GM19455 (cell line): Measurements from ENCODE around the gene EPHB6.

Source experiments
- ATAC-seq: cut with Tn5 transposase; IDR thresholded peaks from one replicate; pipeline ENCODE4 v1.9.1; 2021; ENCODE audit not compliant: unreplicated experiment

Gene EPHB6

DNA sequence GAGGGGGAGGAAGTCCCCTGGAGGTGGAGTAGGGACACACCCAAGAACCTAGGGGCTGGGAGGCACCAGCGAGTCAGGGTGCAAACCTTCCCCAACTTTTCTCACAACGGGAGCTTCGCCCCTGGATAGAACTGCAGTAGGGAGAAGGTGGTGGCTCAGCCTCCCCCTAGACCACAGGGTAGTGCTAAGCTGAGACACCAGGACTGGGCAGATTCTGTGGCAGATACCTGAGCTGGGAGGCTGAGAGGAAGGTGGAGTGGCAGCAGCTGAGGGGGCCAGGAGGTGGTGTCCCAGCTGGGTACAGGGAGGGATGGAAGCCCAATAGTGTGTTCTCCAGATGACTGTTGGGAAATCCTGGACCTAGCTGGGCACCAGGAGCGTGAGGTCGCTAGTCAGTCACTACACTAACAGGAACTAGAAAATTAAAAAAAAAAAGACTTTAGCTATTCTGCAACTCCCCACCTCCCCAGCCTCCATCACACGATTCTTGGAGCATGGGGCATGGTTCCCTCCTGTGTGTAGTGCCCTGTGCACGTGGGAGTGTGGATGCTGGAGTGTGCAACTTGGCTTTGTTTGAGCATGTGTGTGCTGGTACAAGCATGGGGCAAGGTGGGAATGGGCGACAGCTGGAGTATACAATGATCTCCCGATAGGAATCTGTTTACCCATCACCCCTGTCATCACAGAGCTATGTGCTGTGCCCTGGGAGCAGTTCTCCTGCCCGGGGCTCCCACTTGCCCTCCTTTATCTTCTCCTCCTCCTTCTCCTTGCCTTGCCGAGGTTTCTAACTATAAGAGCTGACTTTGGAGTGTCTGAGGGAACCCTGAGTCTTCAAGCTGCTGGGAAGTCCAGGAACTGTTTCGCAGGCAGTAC lies 39.5 kb downstream of the EPHB6 start:
- ATAC-seq = no peak

GRCh38 chr7:142894985-142895593 lies 40.2 kb downstream of the EPHB6 start:
- no peak for ATAC-seq

DNA sequence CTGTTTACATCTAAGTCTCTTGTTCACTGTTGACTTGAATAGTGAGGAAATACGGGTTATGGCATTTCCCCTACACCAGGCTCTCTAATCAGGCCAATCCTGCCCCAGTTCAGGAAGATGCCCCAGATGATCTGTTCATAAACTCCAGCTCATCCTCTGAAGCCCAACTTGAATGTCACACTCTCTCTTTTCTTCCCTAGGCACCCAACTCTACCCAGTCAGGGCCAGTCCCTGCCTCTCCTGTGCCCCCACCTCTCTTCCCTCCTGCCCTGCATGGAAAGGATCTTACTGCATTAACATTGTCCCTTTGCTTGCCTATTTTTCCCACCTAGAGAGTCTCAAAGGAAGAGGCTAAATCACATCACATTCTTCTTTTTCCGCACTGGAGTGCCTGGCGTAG lies 41.3 kb downstream of the EPHB6 start:
- ATAC-seq = no peak

GRCh38 chr7:142896741-142897379 lies 42.0 kb downstream of the EPHB6 start:
- ATAC-seq = no peak

DNA sequence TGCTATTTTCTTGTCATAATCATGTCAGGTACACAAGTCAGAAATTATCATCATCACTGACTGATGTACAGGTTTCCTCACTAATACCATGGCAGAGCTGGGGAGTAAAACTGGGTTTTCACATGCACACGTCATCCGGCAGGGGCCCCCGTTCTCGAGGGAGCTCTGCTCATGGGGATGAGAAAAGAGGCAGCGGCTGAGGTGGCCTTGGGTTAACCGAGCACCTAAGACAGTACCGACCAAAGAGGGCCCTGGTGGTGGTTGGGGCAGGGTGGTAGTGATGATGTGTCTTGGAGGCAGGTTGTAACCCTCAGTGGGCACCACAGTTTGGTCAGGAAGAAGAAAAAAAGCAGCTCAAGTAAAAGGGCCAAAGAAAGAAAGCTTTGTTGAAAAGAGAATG lies 42.8 kb downstream of the EPHB6 start:
- no peak for ATAC-seq

- no peak for ATAC-seq
Measured at GRCh38 chr7:142898377-142899170, 43.7 kb downstream of the EPHB6 start.

DNA sequence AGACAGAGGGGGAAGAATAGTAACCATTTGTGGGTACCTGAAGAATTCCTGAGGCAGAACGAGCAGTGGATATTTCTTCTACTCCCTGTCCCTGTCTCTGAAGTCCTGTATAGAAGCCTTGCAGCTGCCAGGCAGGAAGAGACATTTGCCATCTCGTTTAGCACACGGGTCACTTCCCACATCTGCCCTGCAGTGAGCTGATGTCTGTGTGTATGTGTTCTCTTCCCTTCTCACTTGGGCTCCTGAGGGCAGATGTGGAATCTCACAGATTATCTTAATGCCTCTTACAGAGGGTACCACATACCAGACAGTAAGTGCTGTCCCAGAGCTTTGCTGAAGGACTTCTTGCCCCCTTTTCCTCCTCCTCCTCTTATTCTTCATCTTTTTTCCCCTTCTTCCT lies 44.8 kb downstream of the EPHB6 start:
- ATAC-seq = no peak

- ATAC-seq = no peak
Measured at GRCh38 chr7:142901426-142902259, 46.8 kb downstream of the EPHB6 start.

DNA sequence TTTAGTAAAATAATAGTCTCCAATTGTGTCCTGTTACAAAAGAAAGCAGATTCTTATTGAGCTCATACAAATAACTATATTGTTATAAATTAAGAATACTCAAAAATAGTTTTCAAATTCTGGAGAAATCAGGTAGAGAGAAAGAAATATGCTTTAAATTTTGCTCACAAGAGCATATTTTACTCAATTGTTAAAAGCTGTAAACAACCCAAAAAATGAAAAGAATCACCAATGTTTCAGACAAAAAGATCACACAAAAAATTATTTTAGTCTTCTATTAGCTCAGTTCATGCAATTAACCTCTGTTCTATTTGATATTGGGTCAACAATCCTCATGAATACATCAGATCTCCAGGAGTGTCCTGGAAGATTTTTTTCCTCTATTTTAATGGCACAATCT lies 49.3 kb downstream of the EPHB6 start:
- no peak for ATAC-seq

DNA sequence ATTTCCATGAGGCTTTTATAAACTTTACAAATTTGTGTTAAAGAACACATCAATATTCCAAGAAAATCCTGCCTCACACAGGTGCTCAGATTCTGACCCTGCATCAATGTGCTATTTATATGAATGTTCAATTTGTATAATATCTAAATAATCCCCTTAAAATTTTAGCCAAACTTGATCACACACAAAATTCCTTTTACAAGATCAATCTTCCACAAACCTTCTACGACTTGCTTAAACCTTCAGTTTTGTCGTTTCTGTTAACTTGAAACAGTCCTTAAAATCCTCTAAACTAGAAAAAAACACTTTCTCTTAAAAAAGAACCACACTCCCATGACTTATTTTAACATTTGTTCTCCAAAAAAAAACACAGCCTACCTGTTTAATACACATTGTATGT lies 50.9 kb downstream of the EPHB6 start:
- ATAC-seq = no peak

DNA sequence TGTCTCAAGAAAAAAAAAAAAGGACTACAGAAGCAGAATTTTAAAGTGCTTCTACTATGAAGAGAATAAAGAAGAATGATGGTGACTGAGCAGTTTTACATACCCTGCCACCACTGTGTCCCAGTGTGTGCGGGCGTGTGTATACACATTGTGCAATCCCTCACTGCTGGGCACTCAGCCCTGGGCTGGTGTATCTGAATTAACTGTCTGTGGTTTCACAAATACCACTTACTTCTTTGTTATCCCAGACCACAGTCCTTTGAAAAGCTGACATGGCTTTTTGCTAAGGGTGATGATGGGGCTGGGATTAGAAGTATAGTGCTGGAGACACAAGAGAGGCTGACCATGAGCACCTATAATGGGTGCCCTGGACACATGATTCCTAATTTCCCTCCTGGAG lies 51.8 kb downstream of the EPHB6 start:
- no peak for ATAC-seq

- ATAC-seq = no peak
Measured at GRCh38 chr7:142908290-142908689, 53.4 kb downstream of the EPHB6 start.

DNA sequence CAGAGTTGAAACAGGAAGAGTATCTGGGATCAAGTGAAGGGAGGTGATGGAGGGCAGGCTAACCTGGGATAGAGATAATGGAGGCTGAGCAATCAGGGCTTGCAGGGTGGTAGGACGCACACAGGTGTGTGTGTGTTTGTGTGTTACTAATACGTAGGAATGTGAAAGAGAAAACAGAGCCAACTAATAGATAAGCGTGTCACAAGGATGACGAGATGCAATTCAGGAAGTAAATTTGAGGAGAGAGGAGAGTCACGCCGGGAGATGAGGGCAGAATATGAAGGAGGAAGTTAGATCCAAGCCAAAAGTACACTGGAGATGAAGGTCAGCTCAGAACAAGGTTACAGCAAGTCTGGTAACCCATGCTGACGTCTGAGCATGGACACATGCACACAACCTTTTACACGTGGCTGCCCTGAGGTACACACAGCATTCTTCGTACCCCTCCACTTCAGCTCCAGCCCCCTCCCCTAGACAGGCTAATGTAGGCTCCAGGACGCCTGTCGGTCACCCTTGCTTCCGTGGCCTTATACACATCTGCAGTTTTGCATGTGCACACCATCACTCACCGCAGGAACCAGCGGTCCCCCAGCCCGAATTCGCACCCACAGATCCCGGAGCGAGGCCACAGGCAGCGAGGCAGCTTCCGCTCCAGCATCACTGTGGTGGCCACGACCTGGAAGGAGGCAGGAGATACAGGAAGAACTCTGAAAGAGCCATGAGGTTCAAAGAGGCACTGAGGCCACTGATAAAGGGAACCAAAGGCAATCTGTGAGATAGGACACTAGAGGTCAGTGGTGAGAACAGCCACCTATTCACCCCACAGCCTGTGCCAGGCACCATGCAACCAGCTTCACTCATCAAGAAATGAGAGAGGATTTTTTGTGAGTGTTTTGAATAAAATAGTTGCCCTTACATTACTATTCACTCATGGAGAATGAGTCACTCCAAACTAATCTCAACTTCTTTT lies 54.3 kb downstream of the EPHB6 start:
- no peak for ATAC-seq

DNA sequence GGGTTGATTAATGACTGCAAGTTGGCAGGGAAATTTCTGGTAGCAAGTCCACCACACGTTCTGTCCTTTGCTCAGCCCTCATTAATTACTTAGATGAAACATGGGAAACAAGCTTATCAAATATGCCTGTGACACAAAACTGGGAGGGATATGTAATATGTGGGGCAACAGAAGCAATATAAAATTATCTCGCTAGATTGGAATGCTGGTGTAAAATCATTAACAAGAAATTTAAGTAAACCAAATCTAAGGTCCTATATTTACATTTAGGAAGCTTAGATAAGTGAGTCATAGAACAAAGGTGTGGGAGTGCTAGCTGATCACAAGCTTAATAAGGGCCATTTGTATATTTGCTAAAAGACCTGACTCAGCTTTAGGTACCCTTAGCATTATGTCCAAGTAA lies 55.2 kb downstream of the EPHB6 start:
- ATAC-seq = no peak

DNA sequence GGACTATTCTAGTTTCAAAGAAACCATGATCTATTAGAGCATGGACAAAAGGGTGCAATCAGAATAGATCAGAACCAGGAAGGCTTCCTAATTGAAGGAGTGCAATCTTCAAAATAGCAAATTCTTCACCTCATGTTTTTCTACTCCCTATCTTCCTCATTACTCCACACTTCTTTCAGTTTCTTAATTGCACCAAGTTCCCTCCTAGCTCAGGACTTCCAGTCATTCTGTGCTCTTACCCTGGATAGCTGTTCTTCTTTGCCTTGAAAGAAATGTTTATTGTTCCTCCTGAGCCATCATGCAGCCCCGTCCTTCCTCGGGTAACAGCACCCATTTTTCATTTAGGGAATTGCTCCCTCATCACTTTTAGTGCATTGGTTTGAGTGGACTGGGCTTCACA lies 55.6 kb downstream of the EPHB6 start:
- ATAC-seq = no peak

- ATAC-seq = no peak
Measured at GRCh38 chr7:142913051-142913450, 58.2 kb downstream of the EPHB6 start.

DNA sequence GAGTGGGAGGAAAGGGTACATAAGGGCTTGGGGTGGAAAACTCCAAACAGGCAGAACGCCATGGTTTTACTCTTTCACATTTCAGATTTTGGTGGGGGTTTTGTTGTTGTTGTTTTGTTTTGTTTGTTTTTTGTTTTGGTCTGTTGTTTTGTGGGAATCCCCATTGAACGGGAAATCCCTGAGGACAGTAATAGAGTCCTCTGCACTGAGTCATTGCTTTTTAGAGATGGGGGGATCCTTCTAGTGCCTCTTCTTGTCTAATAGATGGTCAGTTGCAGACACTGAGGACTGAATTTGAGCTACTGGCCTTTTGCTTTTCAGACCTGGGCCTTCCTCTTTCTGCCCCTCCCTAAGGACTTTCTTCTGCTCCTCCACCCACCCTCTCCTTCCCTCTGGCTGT lies 58.7 kb downstream of the EPHB6 start:
- no peak for ATAC-seq

- no peak for ATAC-seq
Measured at GRCh38 chr7:142914121-142914520, 59.2 kb downstream of the EPHB6 start.

GRCh38 chr7:142915315-142915714 lies 60.4 kb downstream of the EPHB6 start:
- ATAC-seq = no peak
